ENCODE results near the gene ADIRF.
A peak's percentile ranks its signal among the peaks of the same experiment; 100 is the strongest.
"Not testable (repeated sequence)": the region's sequence is repeated elsewhere in the genome, so short reads cannot be mapped to it uniquely, and the experiment has no call there.

ADIRF gene

DNA sequence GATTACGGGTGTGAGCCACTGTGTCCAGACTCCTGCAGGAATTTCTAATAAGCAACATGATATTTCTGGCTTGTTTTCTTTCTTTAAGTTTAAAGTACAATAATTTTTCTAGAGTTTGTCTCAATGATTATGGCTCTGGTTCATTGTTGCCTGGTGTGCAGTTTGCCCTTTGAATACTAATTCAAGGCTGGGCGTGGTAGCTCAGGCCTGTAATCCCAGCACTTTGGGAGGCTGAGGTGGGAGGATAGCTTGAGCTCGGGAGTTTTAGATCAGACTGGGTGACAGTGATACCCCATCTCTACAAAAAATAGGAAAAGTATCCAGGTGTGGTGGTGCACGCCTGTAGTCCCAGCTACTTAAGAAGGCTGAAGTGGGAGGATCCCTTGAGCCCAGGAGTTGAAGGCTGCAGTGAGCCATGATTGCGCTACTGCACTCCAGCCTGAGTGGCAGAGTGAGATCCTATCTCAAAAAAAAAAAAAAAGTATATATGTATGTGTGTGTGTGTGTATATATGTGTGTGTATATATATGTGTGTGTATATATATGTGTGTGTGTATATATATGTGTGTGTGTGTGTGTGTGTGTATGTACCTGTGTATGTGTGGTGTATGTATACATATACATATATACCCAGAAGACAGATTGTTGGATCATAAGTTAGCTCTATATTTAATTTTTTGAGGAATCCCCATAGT lies 8.2 kb downstream of the ADIRF start:
- Histone ChIP-seq H3K9me3 (ENCODE audit: control insufficient read depth in 5 of 5, low read length in 5 of 5) (no peaks in the 10 kb centered on the region), H3K4me3 (ENCODE audit: low read depth in 1 of 5, low read length in 5 of 5) (no peak overlapping the region), H3K27me3 (ENCODE audit: control insufficient read depth in 5 of 5, insufficient read depth in 4 of 5, low read length in 5 of 5) (no peaks in the 10 kb centered on the region), H3K27ac (ENCODE audit: low read depth, low read length) (no peak overlapping the region), H3K9ac (ENCODE audit: low read length in 5 of 5) (no peak overlapping the region), H3K36me3 (ENCODE audit: control insufficient read depth in 5 of 5, insufficient read depth in 5 of 5, low read length in 5 of 5) (peaks cover 0 to 11% (median 2%) of the 10 kb centered on the region in 5 donors), H3K4me1 (ENCODE audit: control insufficient read depth in 5 of 5, insufficient read depth in 5 of 5, low read length in 5 of 5) (peaks cover 12 to 48% (median 37%) of the 10 kb centered on the region in 5 donors)

DNA sequence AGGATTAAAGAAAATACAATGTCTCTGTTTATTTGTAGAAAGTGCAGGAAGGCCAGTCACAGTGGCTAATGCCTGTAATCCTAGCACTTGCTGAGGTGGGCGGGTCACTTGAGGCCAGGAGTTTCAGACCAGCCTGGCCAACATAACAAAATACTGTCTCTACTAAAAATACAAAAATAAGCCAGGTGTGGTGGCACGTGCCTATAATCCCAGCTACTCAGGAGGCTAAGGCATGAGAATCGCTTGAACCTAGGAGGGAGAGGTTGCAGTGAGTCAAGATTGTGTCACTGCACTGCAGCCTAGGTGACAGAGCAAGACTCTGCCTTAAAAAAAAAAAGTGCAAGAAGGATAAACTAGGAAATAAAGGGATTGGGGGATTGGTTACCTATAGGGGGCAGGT lies 10.2 kb downstream of the ADIRF start:
- peak overlapping the region; percentile 89 for H3K27ac ChIP-seq (ENCODE audit: low read depth, low read length)
- H3K9ac ChIP-seq (ENCODE audit: low read length in 5 of 5); H3K4me3 ChIP-seq (ENCODE audit: low read depth in 1 of 5, low read length in 5 of 5); H3K9me3 ChIP-seq (ENCODE audit: control insufficient read depth in 5 of 5, low read length in 5 of 5); H3K27me3 ChIP-seq (ENCODE audit: control insufficient read depth in 5 of 5, insufficient read depth in 4 of 5, low read length in 5 of 5); H3K36me3 ChIP-seq (ENCODE audit: control insufficient read depth in 5 of 5, insufficient read depth in 5 of 5, low read length in 5 of 5): not testable (repeated sequence)
- H3K4me1 ChIP-seq (ENCODE audit: control insufficient read depth in 5 of 5, insufficient read depth in 5 of 5, low read length in 5 of 5) = peaks cover 10 to 45% (median 32%) of the 10 kb centered on the region in 5 donors

DNA sequence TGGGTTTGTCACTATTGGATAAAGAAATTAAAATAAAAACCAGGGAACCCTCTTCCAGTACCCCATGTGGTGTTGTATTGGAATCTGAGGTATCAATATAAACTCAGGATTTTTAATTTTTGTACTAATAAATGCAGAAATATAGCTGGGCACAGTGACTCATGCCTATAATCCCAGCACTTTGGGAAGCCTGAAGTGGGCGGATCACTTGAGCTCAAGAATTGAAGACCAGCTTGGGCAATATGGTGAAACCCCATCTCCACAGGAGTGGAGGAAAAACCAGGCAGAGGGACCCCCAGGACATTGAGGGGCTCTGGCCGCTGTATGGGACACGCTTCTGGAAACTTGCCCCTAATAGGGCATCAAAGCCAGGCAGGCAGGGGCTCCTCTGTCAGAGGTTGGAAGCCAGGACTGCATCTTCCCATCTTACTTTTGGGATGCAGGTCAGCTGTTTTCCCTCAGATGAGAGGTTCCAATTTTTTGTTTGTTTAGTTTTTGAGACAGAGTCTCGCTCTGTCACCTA lies 11.1 kb downstream of the ADIRF start:
- Histone ChIP-seq H3K4me1 (ENCODE audit: control insufficient read depth in 5 of 5, insufficient read depth in 5 of 5, low read length in 5 of 5) (peaks cover 10 to 45% (median 29%) of the 10 kb centered on the region in 5 donors), H3K9me3 (ENCODE audit: control insufficient read depth in 5 of 5, low read length in 5 of 5) (no peaks in the 10 kb centered on the region), H3K27ac (ENCODE audit: low read depth, low read length) (peak overlapping the region; percentile 89), H3K36me3 (ENCODE audit: control insufficient read depth in 5 of 5, insufficient read depth in 5 of 5, low read length in 5 of 5) (peaks cover 0 to 8% (median under 1%) of the 10 kb centered on the region in 5 donors), H3K4me3 (ENCODE audit: low read depth in 1 of 5, low read length in 5 of 5) (no peak overlapping the region), H3K27me3 (ENCODE audit: control insufficient read depth in 5 of 5, insufficient read depth in 4 of 5, low read length in 5 of 5) (no peaks in the 10 kb centered on the region), H3K9ac (ENCODE audit: low read length in 5 of 5) (peak overlapping the region in 1 of 5 donors; percentile 14)

DNA sequence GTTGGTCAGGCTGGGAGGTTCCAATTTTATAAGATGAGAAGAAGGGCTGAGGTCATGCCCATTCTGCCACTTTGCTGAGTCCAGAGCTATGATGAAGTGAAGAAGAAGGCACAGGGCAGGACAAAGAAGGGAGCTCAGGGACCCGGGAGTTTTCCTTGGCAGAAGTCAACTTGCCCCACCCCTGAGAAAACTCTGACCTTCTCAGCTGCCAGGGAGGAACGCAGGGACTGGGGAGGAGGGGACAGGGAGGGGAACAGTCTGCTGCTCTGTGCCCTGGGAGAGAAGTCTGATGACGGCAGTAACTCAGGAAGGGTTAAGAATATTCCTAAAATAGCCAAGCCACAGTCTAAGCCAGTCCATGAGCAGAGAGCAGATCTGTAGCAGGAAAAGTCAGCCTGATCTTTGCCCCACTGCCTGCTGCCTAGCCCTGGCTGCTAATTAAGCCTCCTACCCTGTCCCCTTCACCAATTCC lies 11.7 kb downstream of the ADIRF start:
- peak overlapping the region in 4 of 5 donors; percentile 5 to 68 (median 53) for H3K9ac ChIP-seq (ENCODE audit: low read length in 5 of 5)
- H3K27ac ChIP-seq (ENCODE audit: low read depth, low read length) = peak overlapping the region; percentile 89
- no peaks in the 10 kb centered on the region for H3K27me3 ChIP-seq (ENCODE audit: control insufficient read depth in 5 of 5, insufficient read depth in 4 of 5, low read length in 5 of 5)
- peaks cover 10 to 45% (median 28%) of the 10 kb centered on the region in 5 donors for H3K4me1 ChIP-seq (ENCODE audit: control insufficient read depth in 5 of 5, insufficient read depth in 5 of 5, low read length in 5 of 5)
- peaks cover 0 to 10% (median 0%) of the 10 kb centered on the region in 5 donors for H3K36me3 ChIP-seq (ENCODE audit: control insufficient read depth in 5 of 5, insufficient read depth in 5 of 5, low read length in 5 of 5)
- H3K9me3 ChIP-seq (ENCODE audit: control insufficient read depth in 5 of 5, low read length in 5 of 5) = no peaks in the 10 kb centered on the region
- H3K4me3 ChIP-seq (ENCODE audit: low read depth in 1 of 5, low read length in 5 of 5) = peak overlapping the region in 4 of 5 donors; percentile 9 to 52 (median 26)

DNA sequence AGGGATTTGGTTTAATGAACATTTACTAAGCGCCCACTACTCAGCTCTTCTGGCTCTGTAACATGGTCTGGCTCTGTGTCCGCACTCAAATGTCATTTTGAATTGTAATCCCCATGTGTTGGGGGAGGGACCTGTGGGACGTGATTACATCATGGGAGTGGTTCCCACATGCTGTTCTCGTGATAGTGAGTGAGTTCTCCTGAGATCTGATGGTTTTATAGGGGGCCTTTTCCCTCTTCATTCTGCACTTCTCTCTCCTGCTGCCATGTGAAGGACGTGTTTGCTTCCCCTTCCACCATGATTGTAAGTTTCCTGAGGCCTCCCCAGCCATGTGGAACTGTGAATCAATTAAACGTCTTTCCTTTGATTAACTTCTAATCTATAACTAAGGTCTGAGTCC lies 12.7 kb downstream of the ADIRF start:
- not testable (repeated sequence) for H3K27me3 ChIP-seq (ENCODE audit: control insufficient read depth in 5 of 5, insufficient read depth in 4 of 5, low read length in 5 of 5); H3K9me3 ChIP-seq (ENCODE audit: control insufficient read depth in 5 of 5, low read length in 5 of 5)
- H3K4me1 ChIP-seq (ENCODE audit: control insufficient read depth in 5 of 5, insufficient read depth in 5 of 5, low read length in 5 of 5) = peaks cover 10 to 45% (median 28%) of the 10 kb centered on the region in 5 donors
- peaks cover 0 to 12% (median 0%) of the 10 kb centered on the region in 5 donors for H3K36me3 ChIP-seq (ENCODE audit: control insufficient read depth in 5 of 5, insufficient read depth in 5 of 5, low read length in 5 of 5)
- peak overlapping the region; percentile 89 for H3K27ac ChIP-seq (ENCODE audit: low read depth, low read length)
- peak overlapping the region in 1 of 5 donors; percentile 38 for H3K4me3 ChIP-seq (ENCODE audit: low read depth in 1 of 5, low read length in 5 of 5)
- H3K9ac ChIP-seq (ENCODE audit: low read length in 5 of 5) = peak overlapping the region in 1 of 5 donors; percentile 66

DNA sequence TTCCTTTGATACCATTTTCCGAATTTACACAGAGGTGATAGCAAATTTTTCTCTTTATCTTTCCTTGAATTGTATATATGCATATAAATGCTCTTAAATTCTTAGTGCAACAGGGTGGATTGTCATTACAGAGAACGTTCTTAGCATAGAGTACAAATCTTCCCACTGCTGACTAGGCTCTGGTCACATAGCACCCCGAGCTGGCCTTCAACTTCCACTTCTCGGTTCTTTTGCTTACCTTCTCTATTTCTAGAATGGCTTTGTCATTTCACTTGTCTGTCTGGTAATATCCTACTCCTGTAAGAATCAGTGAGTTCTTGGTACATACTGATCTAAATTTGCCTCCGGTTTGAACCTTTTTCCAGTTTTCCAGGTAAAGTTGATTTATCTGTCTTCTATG lies 13.4 kb downstream of the ADIRF start:
- no peak overlapping the region for H3K4me3 ChIP-seq (ENCODE audit: low read depth in 1 of 5, low read length in 5 of 5)
- H3K9me3 ChIP-seq (ENCODE audit: control insufficient read depth in 5 of 5, low read length in 5 of 5) = no peaks in the 10 kb centered on the region
- no peak overlapping the region for H3K9ac ChIP-seq (ENCODE audit: low read length in 5 of 5)
- H3K27ac ChIP-seq (ENCODE audit: low read depth, low read length) = peak overlapping the region; percentile 89
- no peaks in the 10 kb centered on the region for H3K27me3 ChIP-seq (ENCODE audit: control insufficient read depth in 5 of 5, insufficient read depth in 4 of 5, low read length in 5 of 5)
- peaks cover 0 to 18% (median 4%) of the 10 kb centered on the region in 5 donors for H3K36me3 ChIP-seq (ENCODE audit: control insufficient read depth in 5 of 5, insufficient read depth in 5 of 5, low read length in 5 of 5)
- H3K4me1 ChIP-seq (ENCODE audit: control insufficient read depth in 5 of 5, insufficient read depth in 5 of 5, low read length in 5 of 5) = peaks cover 10 to 45% (median 28%) of the 10 kb centered on the region in 5 donors

DNA sequence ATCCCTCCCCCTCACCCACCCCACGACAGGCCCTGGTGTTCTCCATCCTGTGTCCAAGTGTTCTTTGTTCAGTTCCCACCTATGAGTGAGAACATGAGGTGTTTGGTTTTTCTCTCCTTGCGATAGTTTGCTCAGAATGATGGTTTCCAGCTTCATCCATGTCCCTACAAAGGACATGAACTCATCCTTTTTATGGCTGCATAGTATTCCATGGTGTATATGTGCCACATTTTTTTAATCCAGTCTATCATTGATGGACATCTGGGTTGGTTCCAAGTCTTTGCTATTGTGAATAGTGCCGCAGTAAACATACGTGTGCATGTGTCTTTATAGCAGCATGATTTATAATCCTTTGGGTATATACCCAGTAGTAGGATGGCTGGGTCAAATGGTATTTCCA lies 16.2 kb downstream of the ADIRF start:
- H3K27me3 ChIP-seq (ENCODE audit: control insufficient read depth in 5 of 5, insufficient read depth in 4 of 5, low read length in 5 of 5); H3K9ac ChIP-seq (ENCODE audit: low read length in 5 of 5); H3K27ac ChIP-seq (ENCODE audit: low read depth, low read length); H3K4me3 ChIP-seq (ENCODE audit: low read depth in 1 of 5, low read length in 5 of 5); H3K9me3 ChIP-seq (ENCODE audit: control insufficient read depth in 5 of 5, low read length in 5 of 5): not testable (repeated sequence)
- Histone ChIP-seq H3K36me3 (ENCODE audit: control insufficient read depth in 5 of 5, insufficient read depth in 5 of 5, low read length in 5 of 5) (peaks cover 0 to 22% (median 5%) of the 10 kb centered on the region in 5 donors), H3K4me1 (ENCODE audit: control insufficient read depth in 5 of 5, insufficient read depth in 5 of 5, low read length in 5 of 5) (peaks cover 8 to 33% (median 23%) of the 10 kb centered on the region in 5 donors)

DNA sequence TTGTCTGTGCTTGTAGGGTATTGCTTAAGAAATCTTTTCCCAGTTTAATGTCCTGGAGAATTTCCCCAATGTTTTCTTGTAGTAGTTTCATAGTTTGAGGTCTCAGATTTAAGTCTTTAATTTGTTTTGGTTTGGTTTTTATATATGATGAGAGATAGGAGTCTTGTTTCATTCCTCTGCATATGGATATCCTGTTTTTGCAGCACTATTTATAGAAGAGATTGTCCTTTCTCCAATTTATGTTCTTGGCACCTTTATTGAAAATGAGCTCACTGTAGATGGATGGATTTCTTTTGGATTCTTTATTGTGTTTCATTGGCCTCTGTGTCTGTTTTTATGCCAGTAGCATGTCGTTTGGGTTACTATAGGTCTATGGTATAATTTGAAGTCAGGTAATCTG lies 20.2 kb downstream of the ADIRF start:
- Histone ChIP-seq H3K36me3 (ENCODE audit: control insufficient read depth in 5 of 5, insufficient read depth in 5 of 5, low read length in 5 of 5) (peaks cover 10 to 30% (median 27%) of the 10 kb centered on the region in 5 donors), H3K27ac (ENCODE audit: low read depth, low read length) (no peak overlapping the region), H3K27me3 (ENCODE audit: control insufficient read depth in 5 of 5, insufficient read depth in 4 of 5, low read length in 5 of 5) (no peaks in the 10 kb centered on the region), H3K4me3 (ENCODE audit: low read depth in 1 of 5, low read length in 5 of 5) (no peak overlapping the region), H3K4me1 (ENCODE audit: control insufficient read depth in 5 of 5, insufficient read depth in 5 of 5, low read length in 5 of 5) (peaks cover 0 to 15% (median 4%) of the 10 kb centered on the region in 5 donors), H3K9me3 (ENCODE audit: control insufficient read depth in 5 of 5, low read length in 5 of 5) (no peaks in the 10 kb centered on the region), H3K9ac (ENCODE audit: low read length in 5 of 5) (no peak overlapping the region)

DNA sequence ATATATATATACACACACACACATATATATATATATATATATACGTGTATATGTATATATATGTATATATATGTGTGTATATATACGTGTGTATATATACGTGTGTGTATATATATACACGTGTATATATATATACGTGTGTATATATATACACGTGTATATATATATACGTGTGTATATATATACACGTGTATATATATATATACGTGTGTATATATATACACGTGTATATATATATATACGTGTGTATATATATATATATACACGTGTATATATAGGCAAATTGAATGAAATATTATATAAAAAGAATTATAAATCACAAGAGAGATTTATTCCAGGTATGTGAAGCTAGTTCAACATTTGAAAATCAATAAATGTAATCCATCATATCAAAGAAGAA lies 23.1 kb downstream of the ADIRF start:
- H3K9ac ChIP-seq (ENCODE audit: low read length in 5 of 5); H3K27ac ChIP-seq (ENCODE audit: low read depth, low read length); H3K27me3 ChIP-seq (ENCODE audit: control insufficient read depth in 5 of 5, insufficient read depth in 4 of 5, low read length in 5 of 5); H3K9me3 ChIP-seq (ENCODE audit: control insufficient read depth in 5 of 5, low read length in 5 of 5); H3K4me3 ChIP-seq (ENCODE audit: low read depth in 1 of 5, low read length in 5 of 5): not testable (repeated sequence)
- Histone ChIP-seq H3K4me1 (ENCODE audit: control insufficient read depth in 5 of 5, insufficient read depth in 5 of 5, low read length in 5 of 5) (peaks cover 0 to 15% (median 4%) of the 10 kb centered on the region in 5 donors), H3K36me3 (ENCODE audit: control insufficient read depth in 5 of 5, insufficient read depth in 5 of 5, low read length in 5 of 5) (peaks cover 17 to 45% (median 25%) of the 10 kb centered on the region in 5 donors)

DNA sequence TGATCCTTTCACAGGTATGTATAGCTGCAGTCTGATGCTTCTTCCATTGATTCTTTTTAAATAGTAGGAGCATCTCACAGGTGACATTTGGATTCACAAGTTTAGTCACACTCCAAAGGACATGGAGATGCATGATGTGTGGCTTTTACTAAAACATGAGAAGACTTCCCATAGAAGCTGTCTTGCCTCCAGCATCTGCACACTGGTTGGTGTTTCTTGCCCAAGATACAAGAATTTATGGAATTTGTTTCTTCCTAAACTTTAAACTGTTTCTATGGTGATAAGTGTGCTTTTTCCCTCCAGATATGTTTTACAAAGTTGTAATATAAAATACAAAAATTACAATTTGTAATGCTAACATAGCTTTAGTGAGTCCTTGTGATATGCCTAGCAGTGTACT lies 24.2 kb downstream of the ADIRF start:
- H3K27me3 ChIP-seq (ENCODE audit: control insufficient read depth in 5 of 5, insufficient read depth in 4 of 5, low read length in 5 of 5) = no peaks in the 10 kb centered on the region
- no peak overlapping the region for H3K27ac ChIP-seq (ENCODE audit: low read depth, low read length)
- peaks cover 18 to 52% (median 29%) of the 10 kb centered on the region in 5 donors for H3K36me3 ChIP-seq (ENCODE audit: control insufficient read depth in 5 of 5, insufficient read depth in 5 of 5, low read length in 5 of 5)
- peaks cover 0 to 15% (median 4%) of the 10 kb centered on the region in 5 donors for H3K4me1 ChIP-seq (ENCODE audit: control insufficient read depth in 5 of 5, insufficient read depth in 5 of 5, low read length in 5 of 5)
- no peaks in the 10 kb centered on the region for H3K9me3 ChIP-seq (ENCODE audit: control insufficient read depth in 5 of 5, low read length in 5 of 5)
- H3K4me3 ChIP-seq (ENCODE audit: low read depth in 1 of 5, low read length in 5 of 5) = no peak overlapping the region
- H3K9ac ChIP-seq (ENCODE audit: low read length in 5 of 5) = no peak overlapping the region

Measured in subcutaneous abdominal adipose tissue (tissue), 5 donors.